ENCODE measurements around the gene BROX. TPM values are rescaled to one million over a fixed set of nuclear protein-coding genes. Genes with fewer than 3 reads are reported as not detected.
A peak's percentile ranks its signal among the peaks of the same experiment; 100 is the strongest.
"Not testable (repeated sequence)": the region's sequence is repeated elsewhere in the genome, so short reads cannot be mapped to it uniquely, and the experiment has no call there.

The BROX gene, protein sequence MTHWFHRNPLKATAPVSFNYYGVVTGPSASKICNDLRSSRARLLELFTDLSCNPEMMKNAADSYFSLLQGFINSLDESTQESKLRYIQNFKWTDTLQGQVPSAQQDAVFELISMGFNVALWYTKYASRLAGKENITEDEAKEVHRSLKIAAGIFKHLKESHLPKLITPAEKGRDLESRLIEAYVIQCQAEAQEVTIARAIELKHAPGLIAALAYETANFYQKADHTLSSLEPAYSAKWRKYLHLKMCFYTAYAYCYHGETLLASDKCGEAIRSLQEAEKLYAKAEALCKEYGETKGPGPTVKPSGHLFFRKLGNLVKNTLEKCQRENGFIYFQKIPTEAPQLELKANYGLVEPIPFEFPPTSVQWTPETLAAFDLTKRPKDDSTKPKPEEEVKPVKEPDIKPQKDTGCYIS
- total RNA-seq (ENCODE audit: unreplicated experiment) = 38.4 TPM
- long read RNA-seq, partial matches to known transcripts = 0 of 13 reads
- long read RNA-seq, other reads (novel, unspliced or antisense) = 13 of 13 reads

GRCh38 chr1:222712253-222713090, at the start of gene BROX, which contains the start of gene AIDA:
BROX (plus strand) TSS chr1:222712564; CDS start chr1:222715700, 3,136 bp downstream.
AIDA (minus strand) TSS chr1:222712491; CDS start chr1:222712317, 174 bp downstream.
- H3K4me1 Mint-ChIP-seq (ENCODE audit: unreplicated experiment) = peaks cover 23% of the 10 kb centered on the region
- no peaks in the 10 kb centered on the region for H3K9me3 Mint-ChIP-seq (ENCODE audit: unreplicated experiment)
- peaks cover 12% of the 10 kb centered on the region for H3K36me3 Mint-ChIP-seq (ENCODE audit: low read depth, unreplicated experiment)
- H3K27ac Mint-ChIP-seq (ENCODE audit: unreplicated experiment) = peak within 1 kb of the TSS; percentile 97
- TF ChIP-seq, protein P1, sequence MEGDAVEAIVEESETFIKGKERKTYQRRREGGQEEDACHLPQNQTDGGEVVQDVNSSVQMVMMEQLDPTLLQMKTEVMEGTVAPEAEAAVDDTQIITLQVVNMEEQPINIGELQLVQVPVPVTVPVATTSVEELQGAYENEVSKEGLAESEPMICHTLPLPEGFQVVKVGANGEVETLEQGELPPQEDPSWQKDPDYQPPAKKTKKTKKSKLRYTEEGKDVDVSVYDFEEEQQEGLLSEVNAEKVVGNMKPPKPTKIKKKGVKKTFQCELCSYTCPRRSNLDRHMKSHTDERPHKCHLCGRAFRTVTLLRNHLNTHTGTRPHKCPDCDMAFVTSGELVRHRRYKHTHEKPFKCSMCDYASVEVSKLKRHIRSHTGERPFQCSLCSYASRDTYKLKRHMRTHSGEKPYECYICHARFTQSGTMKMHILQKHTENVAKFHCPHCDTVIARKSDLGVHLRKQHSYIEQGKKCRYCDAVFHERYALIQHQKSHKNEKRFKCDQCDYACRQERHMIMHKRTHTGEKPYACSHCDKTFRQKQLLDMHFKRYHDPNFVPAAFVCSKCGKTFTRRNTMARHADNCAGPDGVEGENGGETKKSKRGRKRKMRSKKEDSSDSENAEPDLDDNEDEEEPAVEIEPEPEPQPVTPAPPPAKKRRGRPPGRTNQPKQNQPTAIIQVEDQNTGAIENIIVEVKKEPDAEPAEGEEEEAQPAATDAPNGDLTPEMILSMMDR (IDR thresholded peaks at IDR 0.05; ENCODE audit: unreplicated experiment) = no peak
- H3K27me3 Mint-ChIP-seq (ENCODE audit: unreplicated experiment) = peaks cover 17% of the 10 kb centered on the region
- peak within 1 kb of the TSS; percentile 100 for H3K4me3 Mint-ChIP-seq (ENCODE audit: unreplicated experiment)
- DNase-seq (ENCODE audit: low spot score) = peak; percentile 97

- no peak overlapping the region for H3K27ac Mint-ChIP-seq (ENCODE audit: unreplicated experiment)
- no peaks in the 10 kb centered on the region for H3K27me3 Mint-ChIP-seq (ENCODE audit: unreplicated experiment)
- TF ChIP-seq, protein P1 (IDR thresholded peaks at IDR 0.05; ENCODE audit: unreplicated experiment) = no peak
- no peak for DNase-seq (ENCODE audit: low spot score)
- H3K9me3 Mint-ChIP-seq (ENCODE audit: unreplicated experiment) = no peaks in the 10 kb centered on the region
- no peaks in the 10 kb centered on the region for H3K4me1 Mint-ChIP-seq (ENCODE audit: unreplicated experiment)
- H3K36me3 Mint-ChIP-seq (ENCODE audit: low read depth, unreplicated experiment) = peaks cover 9% of the 10 kb centered on the region
- no peak overlapping the region for H3K4me3 Mint-ChIP-seq (ENCODE audit: unreplicated experiment)
Observed at GRCh38 chr1:222663431-222663934, 48.9 kb upstream of the BROX start.

GRCh38 chr1:222665964-222666363, 46.4 kb upstream of the BROX start:
- TF ChIP-seq, protein P1 (IDR thresholded peaks at IDR 0.05; ENCODE audit: unreplicated experiment) = no peak
- DNase-seq (ENCODE audit: low spot score) = no peak
- Mint-ChIP-seq H3K36me3 (ENCODE audit: low read depth, unreplicated experiment) (peaks cover 6% of the 10 kb centered on the region), H3K27me3 (ENCODE audit: unreplicated experiment) (no peaks in the 10 kb centered on the region), H3K4me3 (ENCODE audit: unreplicated experiment) (no peak overlapping the region), H3K27ac (ENCODE audit: unreplicated experiment) (no peak overlapping the region), H3K4me1 (ENCODE audit: unreplicated experiment) (no peaks in the 10 kb centered on the region), H3K9me3 (ENCODE audit: unreplicated experiment) (no peaks in the 10 kb centered on the region)

- not testable (repeated sequence) for DNase-seq (ENCODE audit: low spot score); H3K27ac Mint-ChIP-seq (ENCODE audit: unreplicated experiment); H3K4me3 Mint-ChIP-seq (ENCODE audit: unreplicated experiment); H3K4me1 Mint-ChIP-seq (ENCODE audit: unreplicated experiment); H3K9me3 Mint-ChIP-seq (ENCODE audit: unreplicated experiment); H3K27me3 Mint-ChIP-seq (ENCODE audit: unreplicated experiment)
- peaks cover 12% of the 10 kb centered on the region for H3K36me3 Mint-ChIP-seq (ENCODE audit: low read depth, unreplicated experiment)
Observed at GRCh38 chr1:222668184-222668583, 44.2 kb upstream of the BROX start.

DNA sequence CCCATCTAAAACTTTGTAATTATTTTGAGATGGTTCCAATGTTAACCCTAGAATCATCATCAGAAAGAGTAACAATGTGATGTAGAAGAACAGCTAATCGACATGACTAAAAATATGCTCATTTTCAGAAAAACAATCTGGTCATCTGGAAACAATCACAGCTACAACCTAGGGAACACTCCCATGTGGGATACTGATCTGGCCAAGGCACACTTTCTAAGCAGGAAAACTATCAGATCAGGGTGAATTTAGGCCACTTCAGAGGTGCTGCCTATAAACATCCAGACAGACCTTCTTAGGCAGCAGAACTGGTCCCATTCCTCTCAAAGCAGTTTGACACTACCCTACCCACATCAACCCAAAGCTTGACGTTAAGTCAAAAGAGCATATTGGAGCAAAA, 43.3 kb upstream of the BROX start:
- H3K4me3 Mint-ChIP-seq (ENCODE audit: unreplicated experiment); H3K27me3 Mint-ChIP-seq (ENCODE audit: unreplicated experiment); DNase-seq (ENCODE audit: low spot score); H3K4me1 Mint-ChIP-seq (ENCODE audit: unreplicated experiment); H3K27ac Mint-ChIP-seq (ENCODE audit: unreplicated experiment); H3K9me3 Mint-ChIP-seq (ENCODE audit: unreplicated experiment): not testable (repeated sequence)
- peaks cover 14% of the 10 kb centered on the region for H3K36me3 Mint-ChIP-seq (ENCODE audit: low read depth, unreplicated experiment)
